NCI-H345 treated with DMSO at 0.1 percent for 48 hours (cell line): ENCODE results near the gene UTP20.

Experiments used
- DNase-seq: peaks from one replicate; lab custom pipeline; 2025; ENCODE audit not compliant: unreplicated experiment; lab: John Stamatoyannopoulos, UW

The UTP20 gene

DNA sequence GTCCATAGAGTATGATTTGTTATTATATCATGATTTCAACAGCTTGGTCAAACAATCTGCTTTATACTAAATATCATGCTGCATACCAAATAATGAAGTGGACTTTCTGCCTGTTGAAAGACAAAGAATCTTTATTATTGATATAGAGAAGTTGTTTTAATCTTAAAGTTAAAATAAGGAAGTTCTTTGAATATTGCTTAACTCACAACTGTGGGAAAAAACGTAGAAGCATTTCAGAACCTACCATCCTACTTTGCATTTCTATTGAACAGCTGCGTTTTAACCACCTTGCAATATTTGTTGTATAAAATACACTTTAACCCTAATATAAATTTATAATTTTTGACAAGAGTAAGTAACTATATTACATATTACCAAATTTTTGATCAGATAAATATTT lies 150.6 kb downstream of the UTP20 start:
- no peak for DNase-seq

GRCh38 chr12:101436136-101436535 lies 156.2 kb downstream of the UTP20 start:
- no peak for DNase-seq
